Superior temporal gyrus (tissue), 1 donor: ENCODE results near the gene STX17.
A peak's percentile ranks its signal among the peaks of the same experiment; 100 is the strongest.

ENCODE experiments used
- DNase-seq: peaks from one replicate; pipeline ENCODE4 v3.0.0-alpha.2; 2016; ENCODE audit errors: extremely low spot score

The STX17 gene

GRCh38 chr9:99907208-99907532 lies 716 bp downstream of the STX17 start:
- peak; percentile 21 for DNase-seq

GRCh38 chr9:99911600-99911999 lies 5.1 kb downstream of the STX17 start:
- DNase-seq: no peak

GRCh38 chr9:99916650-99917049 lies 10.2 kb downstream of the STX17 start:
- no peak for DNase-seq

- no peak for DNase-seq
Measured at GRCh38 chr9:99918134-99918533, 11.7 kb downstream of the STX17 start.

- no peak for DNase-seq
Measured at GRCh38 chr9:99919930-99920329, 13.5 kb downstream of the STX17 start.

- no peak for DNase-seq
Measured at GRCh38 chr9:99921875-99922710, 15.6 kb downstream of the STX17 start.

GRCh38 chr9:99922711-99923030 lies 16.2 kb downstream of the STX17 start:
- no peak for DNase-seq

GRCh38 chr9:99925541-99925940 lies 19.1 kb downstream of the STX17 start:
- DNase-seq: no peak

- DNase-seq: no peak
Measured at GRCh38 chr9:99929652-99930051, 23.2 kb downstream of the STX17 start.

GRCh38 chr9:99931155-99931840 lies 24.8 kb downstream of the STX17 start:
- DNase-seq: no peak

GRCh38 chr9:99936947-99937587 lies 30.6 kb downstream of the STX17 start:
- no peak for DNase-seq

GRCh38 chr9:99947395-99947794 lies 40.9 kb downstream of the STX17 start:
- no peak for DNase-seq

GRCh38 chr9:99948482-99948881 lies 42.0 kb downstream of the STX17 start:
- no peak for DNase-seq

- no peak for DNase-seq
Measured at GRCh38 chr9:99948896-99949295, 42.4 kb downstream of the STX17 start.

- no peak for DNase-seq
Measured at GRCh38 chr9:99953861-99954507, 47.5 kb downstream of the STX17 start.

GRCh38 chr9:99954819-99955218 lies 48.4 kb downstream of the STX17 start:
- no peak for DNase-seq

- DNase-seq: no peak
Measured at GRCh38 chr9:99955606-99956005, 49.2 kb downstream of the STX17 start.

GRCh38 chr9:99962680-99963261 lies 56.3 kb downstream of the STX17 start:
- no peak for DNase-seq

GRCh38 chr9:99964336-99964735 lies 57.9 kb downstream of the STX17 start:
- no peak for DNase-seq

- DNase-seq: no peak
Measured at GRCh38 chr9:99966001-99966400, 59.5 kb downstream of the STX17 start.

- no peak for DNase-seq
Measured at GRCh38 chr9:99966716-99967115, 60.3 kb downstream of the STX17 start.

- no peak for DNase-seq
Measured at GRCh38 chr9:99967457-99967856, 61.0 kb downstream of the STX17 start.
